NCI-H2171 treated with DMSO at 0.1 percent for 48 hours (cell line): ENCODE measurements around the gene SLC18A2.
A peak's percentile ranks its signal among the peaks of the same experiment; 100 is the strongest.

ENCODE experiments used
- DNase-seq: peaks from one replicate; lab custom pipeline; 2025; lab: John Stamatoyannopoulos, UW

The SLC18A2 gene

DNA sequence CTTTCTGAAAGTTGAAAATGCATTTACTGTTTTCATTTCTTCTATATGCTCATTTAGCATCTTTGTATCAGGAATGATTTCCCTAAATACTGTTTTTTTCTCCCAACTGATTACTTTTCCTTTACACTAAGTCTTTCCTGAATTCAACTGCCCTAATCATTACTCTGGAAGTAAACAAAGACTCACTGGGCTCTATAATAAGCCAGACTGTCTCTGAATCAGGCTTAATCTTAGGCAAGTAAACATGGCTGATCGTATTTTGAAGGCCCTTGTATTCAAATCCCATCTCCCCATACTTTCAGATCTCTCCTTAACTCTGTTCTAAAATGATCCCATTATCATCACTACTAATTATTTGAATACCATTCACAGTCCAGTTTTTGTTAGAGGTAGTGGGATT, 72.7 kb downstream of the SLC18A2 start:
- no peak for DNase-seq

DNA sequence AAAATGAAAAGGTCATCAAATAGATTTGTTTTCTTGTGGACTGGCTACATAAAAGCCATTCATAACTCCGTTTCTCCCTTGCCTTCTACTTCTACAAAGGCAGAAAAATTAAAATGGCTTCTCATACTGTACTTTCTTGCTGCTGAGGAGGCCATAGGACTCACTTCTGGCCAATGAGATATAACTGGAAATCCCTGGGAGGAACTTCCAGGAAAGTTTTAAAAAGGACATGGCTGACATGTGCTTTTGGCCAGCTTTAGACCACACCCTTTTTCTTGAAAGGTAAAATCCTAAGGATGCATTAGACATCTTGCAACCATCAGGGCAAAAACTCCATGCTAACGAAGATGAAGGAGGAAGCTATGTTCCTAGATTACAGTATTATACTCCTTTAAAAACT, 75.8 kb downstream of the SLC18A2 start:
- DNase-seq, result no peak

DNA sequence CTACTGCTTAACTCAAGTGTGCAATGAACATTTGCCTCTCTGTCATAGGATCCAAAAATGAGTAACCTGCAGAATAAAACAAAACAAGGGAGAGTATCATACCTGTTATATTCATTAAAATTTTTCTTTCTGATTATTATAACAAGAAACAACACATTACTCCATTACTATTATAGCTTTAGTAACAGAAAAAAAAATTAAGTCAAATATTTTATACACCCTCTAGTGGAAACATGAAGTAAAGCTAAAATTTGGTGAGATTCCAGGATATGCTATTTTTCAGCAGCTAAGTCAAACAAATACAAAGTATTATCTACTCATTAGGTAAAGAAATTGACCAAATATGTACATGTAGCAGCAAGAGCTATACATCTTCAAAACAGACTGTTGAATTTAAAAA, 78.0 kb downstream of the SLC18A2 start:
- no peak for DNase-seq

DNA sequence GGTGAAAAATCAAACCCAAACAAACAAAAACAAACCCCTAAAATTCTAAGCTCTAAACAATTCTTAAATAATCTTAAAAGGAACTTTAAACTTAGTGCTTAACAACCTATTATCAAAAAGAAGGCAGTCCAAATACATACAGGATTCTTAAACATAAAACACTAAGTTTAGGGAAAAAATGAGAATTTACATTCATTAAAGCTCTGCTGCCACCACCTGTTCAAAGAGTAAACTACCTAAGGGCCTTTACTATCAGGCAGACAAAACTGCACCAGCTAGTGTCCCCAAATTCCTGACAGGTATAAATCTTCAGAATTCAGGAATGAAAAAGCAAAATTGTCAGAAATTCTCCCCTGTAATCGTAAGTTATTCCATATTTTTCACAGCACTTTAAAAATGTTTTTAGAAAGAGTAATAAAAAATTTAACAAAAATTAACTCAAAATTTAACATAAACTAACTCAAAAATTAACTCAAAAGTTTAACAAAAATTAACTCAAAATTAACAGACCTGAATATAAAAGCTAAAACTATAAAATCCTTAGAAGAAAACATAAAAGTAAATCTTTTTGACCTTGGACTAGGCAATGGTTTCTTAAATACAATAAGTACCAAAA, 79.2 kb downstream of the SLC18A2 start:
- DNase-seq, result peak; percentile 8

DNA sequence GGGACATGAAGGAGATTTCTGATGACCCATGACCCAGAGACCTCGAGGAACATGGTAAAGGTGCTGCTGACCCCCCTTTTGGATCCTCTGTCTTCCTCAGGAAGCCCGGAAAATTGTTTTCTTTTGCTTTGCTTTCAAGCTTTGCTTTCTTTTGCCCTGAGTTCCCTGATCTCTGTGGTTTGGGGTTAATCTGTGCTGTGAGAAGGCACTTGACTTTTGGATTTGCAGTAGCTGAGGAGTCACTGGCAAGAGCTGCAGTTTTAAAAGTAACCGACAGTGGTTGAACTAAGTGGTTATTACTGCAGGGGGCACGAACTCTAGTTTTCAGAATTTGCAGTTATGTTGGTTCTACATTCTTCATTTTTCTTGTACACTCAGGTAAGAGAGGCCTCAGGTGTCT, 81.3 kb downstream of the SLC18A2 start:
- DNase-seq, result no peak

DNA sequence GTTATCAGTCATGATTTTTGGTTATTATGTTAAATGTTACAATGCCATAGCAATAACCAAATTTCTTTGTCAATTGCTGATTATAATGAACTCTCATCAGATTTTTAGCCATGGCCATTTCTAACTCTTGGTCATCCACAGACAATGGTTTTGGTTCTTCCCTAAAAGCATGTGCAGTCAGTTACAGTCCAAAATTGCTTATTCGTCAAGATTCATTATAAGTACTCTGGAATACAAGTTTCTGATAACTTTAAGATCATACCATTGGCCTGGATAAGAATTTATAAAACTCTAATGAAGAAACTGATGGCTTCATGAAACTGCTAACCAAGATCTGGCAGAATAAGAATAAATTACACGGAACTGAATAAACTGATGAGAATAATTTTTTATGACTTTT, 83.5 kb downstream of the SLC18A2 start:
- no peak for DNase-seq

DNA sequence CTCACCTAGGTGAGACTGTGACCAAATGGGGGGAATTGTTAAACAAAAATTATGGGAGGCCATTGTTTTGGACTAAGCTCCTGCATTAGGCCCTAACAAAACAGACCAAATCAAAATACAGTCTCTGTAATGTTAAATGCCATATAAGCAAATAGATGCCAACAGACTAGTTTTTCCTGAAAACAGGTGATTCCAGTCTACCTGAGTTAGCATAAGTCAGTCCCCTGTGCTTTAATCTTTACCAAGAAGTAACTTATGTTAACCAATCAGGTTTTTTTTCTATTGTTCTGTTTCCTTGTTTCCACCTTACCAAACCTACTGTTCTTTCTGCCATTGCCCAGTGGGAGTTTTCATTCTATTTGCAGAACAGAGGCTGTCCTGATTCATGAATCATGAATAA, 86.3 kb downstream of the SLC18A2 start:
- DNase-seq, result no peak
